GM18520 (cell line): ENCODE measurements around the gene PASK.

ENCODE experiments used
- ATAC-seq: cut with Tn5 transposase; IDR thresholded peaks from one replicate; pipeline ENCODE4 v1.9.1; 2021; ENCODE audit not compliant: unreplicated experiment

Gene PASK

DNA sequence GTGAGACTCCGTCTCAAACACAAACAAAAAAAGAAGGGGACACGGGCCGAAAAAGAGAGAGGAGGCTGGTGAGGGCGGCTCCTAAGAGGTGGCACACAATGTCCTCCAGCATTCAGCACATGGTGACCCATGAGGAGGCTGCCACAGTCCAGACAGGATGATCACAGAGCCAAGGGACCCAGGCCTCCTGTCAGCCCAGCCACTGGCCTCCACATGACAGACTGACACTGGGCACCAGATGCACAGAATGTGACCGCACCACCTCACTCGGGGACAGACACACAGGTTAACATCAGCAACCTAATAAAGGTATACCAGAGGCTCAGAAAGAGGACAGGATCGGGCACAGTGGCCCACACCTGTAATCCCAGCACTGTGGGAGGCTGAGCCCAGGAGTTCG is 21.0 kb downstream of the PASK start:
- ATAC-seq, result no peak

DNA sequence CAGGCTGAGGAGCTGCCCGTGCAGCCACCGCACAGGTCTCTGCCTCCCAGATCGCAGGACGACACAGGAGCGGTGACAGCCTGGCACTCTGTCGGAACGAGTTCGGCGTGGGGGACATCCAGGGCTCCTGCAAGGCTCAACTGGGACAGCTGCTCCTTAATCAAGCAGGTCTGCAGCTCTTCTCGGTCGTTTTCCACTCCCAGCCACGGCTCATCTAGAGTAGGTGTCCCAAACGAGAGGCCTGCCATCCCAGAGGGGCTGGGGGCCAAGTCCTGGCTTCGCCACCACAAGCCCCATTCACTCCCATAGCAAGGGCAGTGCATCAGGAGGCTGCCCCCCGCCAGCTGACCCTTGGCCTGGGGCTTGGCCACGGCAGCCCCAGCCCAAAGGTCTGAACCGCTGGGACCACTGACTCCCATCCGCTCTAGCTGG is 22.5 kb downstream of the PASK start:
- ATAC-seq, result no peak

DNA sequence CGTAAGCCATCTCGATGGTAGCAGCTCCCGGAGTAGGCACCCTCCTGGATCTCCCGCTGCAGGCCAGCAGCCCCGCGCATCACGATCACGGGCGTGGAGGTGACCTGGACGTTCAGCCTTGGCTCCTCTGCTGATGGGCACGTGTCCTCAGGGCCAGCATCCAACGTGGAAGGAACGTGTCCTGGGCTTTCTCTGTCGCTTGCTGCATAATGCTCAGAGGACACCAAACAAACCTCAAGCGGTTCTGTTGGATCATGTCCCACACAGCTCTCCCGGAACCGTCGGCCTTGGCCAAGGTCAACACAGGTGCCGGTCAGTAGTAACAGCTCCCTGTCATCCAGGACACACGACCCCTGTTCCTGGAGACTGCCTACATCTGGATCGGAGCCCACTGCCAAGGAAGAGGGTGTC is 23.1 kb downstream of the PASK start:
- ATAC-seq, result no peak

DNA sequence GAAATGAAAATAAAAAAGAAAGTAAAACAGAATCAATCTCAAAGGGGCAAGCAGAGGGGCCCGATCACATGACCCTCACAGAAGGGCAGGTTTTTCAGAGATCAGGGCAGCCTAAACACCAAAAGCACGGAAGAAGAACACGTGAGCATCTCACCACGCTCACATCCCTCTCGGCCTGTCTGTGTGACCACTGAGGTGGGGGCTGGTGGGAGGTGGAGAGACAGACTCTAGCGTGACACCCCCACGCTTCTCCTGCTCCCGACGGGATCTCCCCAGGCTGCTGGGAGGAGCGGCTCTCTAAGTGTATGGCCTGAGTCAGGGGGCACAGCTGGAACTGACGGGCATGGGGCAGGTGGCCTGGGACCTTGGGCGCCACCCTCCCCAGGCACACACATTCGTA is 23.6 kb downstream of the PASK start:
- no peak for ATAC-seq

DNA sequence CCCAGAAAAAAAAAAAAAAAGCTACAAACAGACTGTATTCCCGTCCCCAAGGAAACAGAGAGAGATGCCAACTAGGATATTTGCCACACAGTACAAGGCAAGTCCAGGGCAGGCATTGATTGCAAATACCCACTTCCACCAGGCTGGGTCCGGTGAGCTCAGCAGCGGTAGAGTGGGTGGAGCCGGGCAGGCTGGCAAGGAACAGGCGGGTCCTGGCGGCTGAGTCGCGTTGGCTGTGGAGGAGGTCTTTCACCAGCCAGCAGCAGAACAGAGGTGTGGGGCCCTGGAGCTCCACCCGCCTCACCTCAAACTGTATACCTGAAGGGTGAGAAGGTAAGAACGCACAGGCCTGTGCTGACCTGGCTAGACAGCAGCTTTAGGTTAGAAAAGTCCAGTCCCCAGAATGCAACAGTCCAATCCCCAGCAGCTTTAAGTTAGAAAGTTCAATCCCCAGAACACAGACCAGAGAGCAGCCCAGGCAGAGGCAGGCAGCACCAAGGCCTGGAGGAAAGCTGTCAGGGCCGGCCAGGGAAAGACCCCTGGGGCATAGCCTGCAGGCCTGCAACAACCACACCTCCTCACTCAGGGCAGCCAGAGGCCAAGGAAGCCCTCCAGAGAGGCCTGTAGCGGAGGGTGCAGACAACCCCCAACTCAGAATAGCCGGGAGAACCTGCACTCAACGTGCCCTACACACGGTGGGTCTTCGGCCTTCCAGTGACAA is 25.3 kb downstream of the PASK start:
- ATAC-seq, result no peak

DNA sequence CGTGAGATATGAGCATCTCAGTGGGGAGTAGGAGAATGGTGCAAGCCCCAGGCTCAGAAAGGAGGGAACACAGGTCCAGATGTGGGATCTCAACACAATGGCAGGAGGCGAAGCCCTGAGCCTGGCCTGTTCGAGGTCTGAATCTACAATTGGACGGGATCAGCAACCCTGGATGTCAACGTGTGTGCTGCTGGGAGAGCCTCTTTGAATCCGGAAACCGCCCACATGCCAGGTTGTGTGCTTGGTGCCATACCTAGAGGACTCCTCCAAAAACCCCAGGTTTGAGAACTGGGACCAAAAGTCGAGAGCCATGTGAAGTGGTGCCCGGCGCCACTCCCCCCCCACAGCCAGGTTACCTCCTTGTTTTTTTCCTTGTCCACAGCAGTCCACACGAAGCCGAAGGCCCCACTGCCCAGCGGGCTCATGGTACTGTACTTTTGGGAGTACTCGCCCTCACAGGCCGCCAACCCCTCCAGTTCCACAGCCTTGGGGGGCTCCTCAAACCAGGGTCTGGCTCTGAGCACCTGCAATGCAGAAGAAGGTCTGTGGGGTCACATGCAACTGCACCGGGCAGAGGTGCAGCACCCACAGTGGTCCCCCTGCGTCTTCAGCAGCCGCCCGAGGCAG is 26.8 kb downstream of the PASK start:
- ATAC-seq, result no peak

DNA sequence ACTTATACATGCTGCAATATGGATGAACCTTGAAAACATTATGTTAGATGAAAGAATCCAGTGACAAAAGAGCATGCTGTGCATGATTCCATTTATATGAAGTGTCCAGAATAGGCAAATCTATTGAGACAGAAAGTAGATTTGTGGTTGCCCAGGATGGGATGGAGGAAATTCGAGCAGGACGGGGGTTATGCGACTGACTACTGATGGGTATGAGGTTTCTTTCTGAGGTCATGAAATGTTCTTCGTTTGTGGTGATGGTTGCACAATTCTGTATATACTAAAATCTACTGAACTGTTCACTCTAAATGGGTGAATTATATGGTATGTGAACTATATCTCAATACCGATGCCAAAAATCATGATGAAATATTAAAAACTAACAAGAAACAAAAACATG is 28.3 kb downstream of the PASK start:
- no peak for ATAC-seq

DNA sequence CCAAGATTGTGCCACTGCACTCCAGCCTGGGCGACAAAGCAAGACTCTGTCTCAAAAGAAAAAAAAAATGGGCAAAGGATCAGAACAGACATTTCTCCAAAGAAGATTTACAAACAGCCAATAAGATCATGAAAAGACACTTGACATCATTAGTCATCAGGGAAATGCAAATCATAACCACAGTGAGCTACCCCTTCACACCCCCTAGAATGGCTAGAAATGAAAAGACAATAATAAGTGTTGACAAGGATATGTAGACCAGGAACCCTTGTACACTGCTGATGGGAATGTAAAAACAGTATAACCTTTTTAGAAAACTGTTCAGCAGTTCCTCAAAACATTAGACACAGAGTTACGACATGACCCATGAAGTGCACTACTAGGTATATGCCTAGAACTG is 28.8 kb downstream of the PASK start:
- ATAC-seq, result no peak

DNA sequence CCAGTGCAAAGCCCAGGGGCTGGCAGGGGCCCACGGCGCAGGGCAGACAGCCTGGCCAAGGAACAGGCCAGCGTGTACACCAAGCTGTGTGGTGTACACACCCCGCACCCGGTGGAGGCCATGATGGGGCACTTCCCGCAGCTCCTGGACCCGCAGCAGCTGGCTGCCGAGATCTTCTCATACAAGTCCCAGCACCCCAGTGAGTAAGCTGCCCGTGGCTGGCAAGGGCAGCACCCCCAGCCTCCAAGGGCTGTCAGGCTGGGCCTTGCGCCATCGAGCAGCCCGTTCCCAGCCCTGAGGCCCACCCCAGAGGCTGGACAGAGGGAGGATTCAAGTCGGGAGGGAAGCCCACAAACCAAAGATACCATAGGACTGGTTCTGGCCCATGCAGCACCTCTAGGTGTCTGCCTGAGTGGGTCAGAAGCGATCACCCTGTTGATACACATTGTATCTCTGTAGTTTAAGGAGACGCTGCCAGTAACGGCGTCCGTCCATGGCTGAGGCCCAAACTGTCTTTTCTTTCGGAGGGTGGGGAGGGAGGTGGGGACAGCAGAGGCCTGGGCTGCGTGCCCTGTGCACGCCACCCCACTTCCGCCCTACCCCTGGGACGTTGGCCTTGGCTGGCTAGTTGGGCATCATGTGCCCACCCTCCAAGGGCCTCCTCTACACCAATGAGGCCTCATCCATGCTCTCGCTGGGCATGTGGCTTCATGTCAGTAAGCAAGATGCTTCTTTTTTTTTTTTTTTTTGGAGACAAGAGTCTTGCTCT is 30.4 kb downstream of the PASK start:
- no peak for ATAC-seq

DNA sequence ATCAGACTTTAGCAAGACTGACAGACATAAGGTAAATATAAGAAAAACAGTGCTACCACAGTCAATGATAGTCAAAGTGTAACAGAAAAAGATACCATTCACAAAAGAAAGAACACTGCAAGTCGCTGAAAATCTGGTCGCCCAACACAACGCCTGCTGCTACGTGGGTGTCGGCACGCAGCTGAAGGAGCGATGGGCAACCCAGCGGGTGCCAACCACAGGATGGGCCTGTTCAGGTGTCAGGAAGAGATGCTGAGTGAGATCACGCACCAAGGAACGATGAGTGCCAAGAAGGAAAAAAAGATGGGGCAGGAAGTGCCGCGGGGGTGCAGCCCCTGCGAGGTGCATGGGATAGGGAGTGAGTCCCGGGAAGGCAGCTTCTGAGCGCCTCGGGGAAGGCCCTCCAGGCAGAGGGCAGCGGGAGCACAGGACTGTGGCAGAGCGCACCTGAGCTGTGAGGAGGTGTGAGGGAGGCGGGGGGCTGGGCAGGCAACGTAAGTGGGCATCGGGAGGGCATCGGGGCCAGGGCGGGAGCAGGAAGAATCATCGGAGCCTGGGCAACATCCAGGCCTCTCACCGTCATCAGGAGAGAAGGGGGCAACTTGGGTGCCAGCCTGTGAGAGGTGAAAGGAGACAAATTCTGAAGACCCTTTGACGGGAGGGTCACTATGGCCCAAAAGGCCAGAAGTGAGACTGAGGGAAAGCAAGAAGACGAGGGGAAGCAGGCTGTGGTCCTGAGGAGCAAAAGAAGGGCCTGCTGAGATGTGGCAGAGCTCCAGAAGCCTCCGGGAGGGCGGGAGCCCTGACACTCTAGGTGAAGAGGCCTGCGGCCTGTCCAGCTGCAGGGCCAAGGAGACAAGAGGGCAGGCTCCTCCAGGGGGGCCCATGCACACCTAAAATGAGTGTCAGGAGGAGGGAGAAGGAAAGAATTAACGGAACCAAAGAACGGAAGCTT is 32.4 kb downstream of the PASK start:
- ATAC-seq, result no peak

DNA sequence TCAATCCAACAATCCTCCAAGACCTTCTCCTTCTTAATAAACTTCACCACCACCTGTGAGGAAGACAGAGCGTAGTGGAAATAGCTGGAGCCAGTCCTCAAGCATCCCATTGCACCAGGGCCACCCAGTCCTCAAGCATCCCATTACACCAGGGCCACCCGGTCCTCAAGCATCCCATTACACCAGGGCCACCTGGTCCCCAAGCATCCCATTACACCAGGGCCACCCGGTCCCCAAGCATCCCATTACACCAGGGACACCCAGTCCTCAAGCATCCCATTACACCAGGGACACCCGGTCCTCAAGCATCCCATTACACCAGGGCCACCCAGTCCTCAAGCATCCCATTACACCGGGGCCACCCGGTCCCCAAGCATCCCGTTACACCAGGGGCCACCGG is 33.9 kb downstream of the PASK start:
- no peak for ATAC-seq

DNA sequence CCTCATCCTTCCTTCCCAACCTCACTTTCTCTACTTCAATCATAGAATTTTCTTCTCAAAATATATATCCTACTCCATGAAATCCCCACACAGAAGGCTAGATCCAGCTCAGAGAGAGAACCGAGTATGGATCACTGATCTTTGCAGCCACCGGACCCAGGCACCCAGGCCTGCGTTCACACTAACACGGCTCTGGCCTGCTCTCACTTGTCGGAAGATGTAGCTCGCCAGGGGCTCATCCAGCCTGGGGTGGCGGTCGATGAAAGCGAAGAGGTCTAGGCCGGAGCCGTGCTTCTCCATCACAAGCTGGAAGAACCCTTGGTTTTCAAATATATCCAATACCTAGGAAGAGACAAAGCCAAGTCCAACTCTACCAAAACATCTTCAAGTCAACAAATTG is 34.4 kb downstream of the PASK start:
- no peak for ATAC-seq

DNA sequence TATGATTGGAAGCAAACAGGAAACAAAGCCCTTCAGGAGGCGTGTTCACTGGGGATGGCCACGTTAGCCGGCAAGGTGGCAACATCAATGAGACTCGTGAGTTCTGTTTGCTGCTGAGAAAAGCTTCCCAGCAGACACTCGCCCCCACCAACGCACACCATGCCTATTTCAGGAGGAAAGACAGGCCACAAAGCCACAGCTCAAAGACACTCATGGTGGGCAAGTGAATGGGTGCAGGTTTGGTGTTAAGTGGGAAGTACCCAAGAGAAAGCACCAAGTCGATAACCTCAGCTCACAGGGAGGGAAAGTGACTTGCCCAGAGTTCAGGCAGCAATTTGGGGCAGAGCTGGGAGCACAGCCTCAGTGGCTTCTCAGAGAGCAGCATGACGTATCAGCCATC is 36.7 kb downstream of the PASK start:
- no peak for ATAC-seq

DNA sequence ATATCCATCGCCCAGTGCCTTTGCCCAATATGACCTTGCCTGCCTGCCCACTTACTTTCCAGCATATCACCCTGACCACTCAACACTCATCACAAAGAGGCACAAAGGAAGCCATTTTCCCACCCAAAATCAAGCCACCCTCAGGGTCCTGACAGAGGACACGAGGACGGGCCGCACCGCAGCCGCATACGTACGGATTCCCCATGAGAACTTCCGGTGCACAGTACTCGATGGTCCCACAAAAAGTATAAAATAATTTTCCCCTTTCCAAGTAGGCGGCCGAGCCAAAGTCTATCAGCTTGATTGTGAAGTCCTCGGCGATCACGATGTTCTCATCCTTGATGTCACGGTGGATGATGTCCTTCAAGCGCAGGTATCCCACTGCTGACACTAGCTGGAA is 37.2 kb downstream of the PASK start:
- no peak for ATAC-seq

DNA sequence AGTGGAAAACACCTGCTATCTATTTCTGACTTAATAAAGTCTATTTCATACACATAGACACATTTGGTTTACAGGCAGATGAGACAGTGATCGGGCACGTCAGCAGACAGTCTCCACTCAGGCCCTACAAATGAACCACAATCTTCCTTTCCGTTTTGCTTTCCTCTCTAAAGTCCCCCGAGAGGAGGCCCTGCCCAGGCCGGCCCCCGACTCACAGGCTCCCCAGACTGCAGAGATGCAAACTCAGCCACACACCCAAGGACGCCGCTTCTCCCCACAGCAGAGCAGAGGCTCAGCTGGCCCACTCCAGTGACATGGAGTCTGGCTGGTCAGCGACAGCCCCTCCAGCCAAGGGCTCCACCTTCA is 37.8 kb downstream of the PASK start:
- ATAC-seq, result no peak

DNA sequence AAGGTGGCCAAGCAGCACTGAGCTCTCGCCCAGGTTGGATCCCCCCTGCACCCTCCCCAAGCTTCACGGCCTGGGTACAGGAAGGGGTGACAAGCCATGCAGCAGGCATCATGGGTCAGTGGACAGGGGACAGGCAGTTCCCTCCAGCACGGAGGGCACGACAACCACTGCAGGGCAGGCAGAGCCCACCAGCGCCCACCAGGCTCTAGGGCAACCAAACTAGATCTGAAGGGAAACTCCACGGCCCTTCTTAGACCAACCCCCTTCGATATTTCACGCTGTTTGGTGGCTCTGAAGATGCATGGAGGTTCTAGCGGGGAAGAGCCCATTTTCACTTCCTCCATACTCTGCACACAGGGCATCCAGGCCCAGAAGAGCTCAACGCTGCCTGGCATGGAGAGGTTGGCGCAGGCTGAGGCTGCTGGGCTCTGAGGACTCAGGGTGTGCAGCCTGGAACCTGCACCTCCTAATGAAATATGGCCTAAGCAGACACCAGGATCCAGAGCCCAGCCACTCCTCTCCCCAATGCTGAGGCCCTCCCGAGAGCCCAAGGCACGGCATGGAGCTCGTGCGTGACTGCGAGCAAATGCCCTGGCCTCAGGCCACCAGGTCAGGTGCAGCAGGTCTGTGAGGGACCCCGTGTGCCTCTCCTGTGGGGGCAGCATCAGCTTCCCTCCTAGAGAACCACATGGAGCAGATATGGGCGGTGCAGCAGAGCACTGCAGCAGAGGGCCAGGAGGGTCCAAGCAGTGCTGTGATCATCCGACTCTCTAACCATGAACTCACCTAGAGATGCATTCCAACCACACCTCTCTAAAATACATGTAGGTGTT is 38.4 kb downstream of the PASK start:
- ATAC-seq, result no peak

DNA sequence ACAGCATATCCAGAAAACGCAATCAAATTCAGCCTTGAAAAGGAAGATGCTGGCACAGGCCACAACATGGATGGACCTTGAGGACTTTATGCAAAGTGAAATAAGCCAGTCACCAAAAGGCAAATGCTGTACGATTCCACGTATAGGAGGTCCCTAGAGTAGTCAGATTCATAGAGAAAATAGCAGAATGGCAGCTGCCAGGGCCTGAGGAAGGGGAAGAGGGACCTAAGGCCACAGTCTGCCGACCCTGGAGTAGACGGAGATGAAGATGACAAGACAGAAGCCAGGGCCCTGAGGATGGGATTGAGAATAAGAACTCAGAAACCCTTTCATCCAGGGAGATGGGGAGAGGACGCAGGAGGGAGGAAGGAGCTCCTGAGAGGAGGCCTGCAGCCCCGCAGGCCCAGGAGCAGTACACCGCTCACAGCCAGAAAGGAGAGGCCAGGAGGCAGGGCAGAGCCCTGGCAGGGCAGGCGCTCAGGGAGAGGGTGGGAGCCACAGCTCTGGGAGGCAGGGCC is 39.1 kb downstream of the PASK start:
- no peak for ATAC-seq

DNA sequence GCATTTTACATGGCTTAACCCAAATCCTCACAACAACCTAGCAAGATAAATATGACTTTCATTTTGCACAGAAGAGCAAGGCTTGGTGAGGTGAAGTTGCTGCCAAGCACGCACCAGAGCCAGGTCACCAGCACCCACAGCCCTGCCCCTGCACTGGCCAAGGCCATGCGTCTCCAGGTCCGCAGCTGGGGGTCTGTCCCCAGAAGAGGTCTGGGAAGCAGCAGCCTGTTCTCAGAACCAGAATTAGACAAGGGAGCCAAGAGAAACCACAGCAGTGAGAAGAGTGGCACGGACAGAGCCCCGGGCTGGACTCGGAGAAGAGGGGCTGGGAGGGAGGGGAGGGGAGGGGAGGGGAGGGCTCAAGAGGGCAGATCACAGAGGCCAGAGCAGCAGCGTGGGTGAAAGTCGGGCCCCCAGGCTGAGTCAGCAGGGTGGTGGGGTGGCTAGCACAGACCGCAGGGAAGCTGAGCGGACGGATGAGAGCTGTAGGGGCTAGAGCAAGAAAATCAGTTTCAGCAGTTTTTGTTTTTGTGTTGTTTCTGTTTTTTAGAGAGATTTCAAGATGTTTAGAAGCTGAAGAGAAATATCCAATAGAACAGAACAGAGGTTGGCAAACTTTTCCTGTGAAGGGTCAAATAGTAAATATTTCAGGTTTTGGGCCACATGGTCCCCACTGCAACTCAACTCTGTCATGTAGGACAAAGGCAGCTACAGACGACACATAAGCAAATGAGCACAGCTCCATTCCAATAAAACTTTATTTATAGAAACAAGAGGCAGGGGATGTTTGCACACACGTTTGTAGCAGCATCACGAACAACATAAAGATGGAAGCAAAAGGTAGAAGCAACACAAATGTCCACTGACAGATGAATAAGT is 39.8 kb downstream of the PASK start:
- ATAC-seq, result no peak
